Liver (tissue), 3 donors: Measurements from ENCODE around the gene CDKN3.
"Not testable (repeated sequence)": the region's sequence is repeated elsewhere in the genome, so short reads cannot be mapped to it uniquely, and the experiment has no call there.

Experiments used
- CTCF ChIP-seq: fragments of 150-350 bp; IDR thresholded peaks from 2 replicates; pipeline ENCODE4 v1.5.1; 2017; ENCODE audit warnings: improper control_type of control experiment, low read depth, low read length; ENCODE audit not compliant: missing input control
- GABPA ChIP-seq, 2 donors: IDR thresholded peaks in 1 of 2; conservative IDR thresholded peaks in 1 of 2; 2 replicates each; pipeline ENCODE4 v1.6.1; 2016; ENCODE audit warnings: antibody characterized with exemption in 2 of 2, mild to moderate bottlenecking in 1 of 2, moderate library complexity in 1 of 2
- MAX ChIP-seq: IDR thresholded peaks from 2 replicates; pipeline ENCODE4 v1.6.1; 2016; ENCODE audit warnings: antibody characterized with exemption
- TAF1 ChIP-seq: conservative IDR thresholded peaks from 2 replicates; pipeline ENCODE4 v1.6.1; 2016; ENCODE audit warnings: antibody characterized with exemption, mild to moderate bottlenecking
- donor health status: healthy.
- donor health status: healthy.

- not testable (repeated sequence) for TF ChIP-seq TAF1; CTCF; MAX; GABPA (IDR thresholded peaks at IDR 0.05 in 1 of 2, conservative IDR thresholded peaks at IDR 0.05 in 1 of 2)
Measured at GRCh38 chr14:54458536-54458935, 61.7 kb downstream of the CDKN3 start.
